ENCODE measurements around the gene CLMN.

The CLMN gene

GRCh38 chr14:95246870-95247269 is 72.8 kb downstream of the CLMN start:
- no peak for DNase-seq (ENCODE audit: low read depth)
- H3K4me3 ChIP-seq (ENCODE audit: low read depth, low read length): no peak overlapping the region
- TF ChIP-seq CTCF (conservative IDR thresholded peaks at IDR 0.05; ENCODE audit: low read depth, low read length): no peak

GRCh38 chr14:95245334-95245733 is 74.4 kb downstream of the CLMN start:
- no peak for TF ChIP-seq CTCF (conservative IDR thresholded peaks at IDR 0.05; ENCODE audit: low read depth, low read length)
- DNase-seq (ENCODE audit: low read depth): no peak
- H3K4me3 ChIP-seq (ENCODE audit: low read depth, low read length): no peak overlapping the region

GRCh38 chr14:95244587-95244986 is 75.1 kb downstream of the CLMN start:
- no peak overlapping the region for H3K4me3 ChIP-seq (ENCODE audit: low read depth, low read length)
- no peak for TF ChIP-seq CTCF (conservative IDR thresholded peaks at IDR 0.05; ENCODE audit: low read depth, low read length)
- DNase-seq (ENCODE audit: low read depth): no peak

GRCh38 chr14:95242870-95243269 is 76.8 kb downstream of the CLMN start:
- no peak overlapping the region for H3K4me3 ChIP-seq (ENCODE audit: low read depth, low read length)
- no peak for TF ChIP-seq CTCF (conservative IDR thresholded peaks at IDR 0.05; ENCODE audit: low read depth, low read length)

GRCh38 chr14:95240859-95241813 is 78.6 kb downstream of the CLMN start:
- DNase-seq (ENCODE audit: low read depth): no peak
- no peak overlapping the region for H3K4me3 ChIP-seq (ENCODE audit: low read depth, low read length)
- TF ChIP-seq CTCF (conservative IDR thresholded peaks at IDR 0.05; ENCODE audit: low read depth, low read length): no peak

More at GRCh38 chr14:95242870-95243269, 76.8 kb downstream of the CLMN start:
- no peak for DNase-seq (ENCODE audit: low read depth)

- DNase-seq (ENCODE audit: low read depth): no peak
- no peak for TF ChIP-seq CTCF (conservative IDR thresholded peaks at IDR 0.05; ENCODE audit: low read depth, low read length)
- no peak overlapping the region for H3K4me3 ChIP-seq (ENCODE audit: low read depth, low read length)
These were observed 81.0 kb downstream of the CLMN start for GRCh38 chr14:95238487-95239298.

Data from choroid plexus epithelial cell (primary cell).